H9 (cell line): ENCODE measurements around the gene RBM23. TPM values are rescaled to one million over a fixed set of nuclear protein-coding genes. Genes with fewer than 3 reads are reported as not detected.

Experiments
- DNase-seq: peaks from one replicate; pipeline ENCODE4 v3.0.0-alpha.2; 2017
- H2AFZ ChIP-seq: one replicate; pipeline ENCODE4 v1.6.1; 2013; ENCODE audit warnings: mild to moderate bottlenecking, low read length, control low read depth, moderate library complexity
- H2AK5ac ChIP-seq: 2 replicates; pipeline ENCODE4 v1.6.1; 2013; ENCODE audit warnings: low read length, control low read depth, mixed read lengths; ENCODE audit not compliant: insufficient read length
- H2BK120ac ChIP-seq: one replicate; pipeline ENCODE4 v1.6.1; 2013; ENCODE audit warnings: low read depth, mild to moderate bottlenecking, low read length, control low read depth, inconsistent platforms; ENCODE audit not compliant: poor library complexity, severe bottlenecking
- H2BK12ac ChIP-seq: 2 replicates; pipeline ENCODE4 v1.6.1; 2013; ENCODE audit warnings: low read length, control low read depth, mixed read lengths, low read depth; ENCODE audit not compliant: insufficient read length
- H2BK15ac ChIP-seq: 2 replicates; pipeline ENCODE4 v1.6.1; 2013; ENCODE audit warnings: low read depth, low read length, control low read depth
- H2BK20ac ChIP-seq: one replicate; pipeline ENCODE4 v1.6.1; 2013; ENCODE audit warnings: low read depth, mild to moderate bottlenecking, low read length, control low read depth, inconsistent platforms; ENCODE audit not compliant: poor library complexity, severe bottlenecking
- H2BK5ac ChIP-seq: 2 replicates; pipeline ENCODE4 v1.6.1; 2013; ENCODE audit warnings: low read length, control low read depth, mixed read lengths; ENCODE audit not compliant: insufficient read length
- H3K14ac ChIP-seq: 2 replicates; pipeline ENCODE4 v1.6.1; 2013; ENCODE audit warnings: low read length, control low read depth; ENCODE audit not compliant: insufficient read depth
- H3K18ac ChIP-seq: 2 replicates; pipeline ENCODE4 v1.6.1; 2013; ENCODE audit warnings: low read depth, mild to moderate bottlenecking, mixed read lengths, low read length, control low read depth; ENCODE audit not compliant: insufficient read length
- H3K23ac ChIP-seq: 2 replicates; pipeline ENCODE4 v1.6.1; 2013; ENCODE audit warnings: low read length, control low read depth, mixed read lengths, low read depth; ENCODE audit not compliant: insufficient read length
- H3K23me2 ChIP-seq: 2 replicates; pipeline ENCODE4 v1.6.1; 2013; ENCODE audit warnings: low read depth, mild to moderate bottlenecking, mixed read lengths, low read length, control low read depth; ENCODE audit not compliant: insufficient read length, poor library complexity, severe bottlenecking
- H3K27ac ChIP-seq: 2 replicates; pipeline ENCODE4 v1.5.1; 2013; ENCODE audit warnings: low read length, control low read depth, mixed read lengths, low read depth; ENCODE audit not compliant: insufficient read length
- H3K27me3 ChIP-seq: 2 replicates; pipeline ENCODE4 v1.6.1; 2013; ENCODE audit warnings: low read length, control low read depth, inconsistent platforms; ENCODE audit not compliant: insufficient read depth
- H3K4ac ChIP-seq: 2 replicates; pipeline ENCODE4 v1.6.1; 2013; ENCODE audit warnings: low read depth, mild to moderate bottlenecking, control low read depth, inconsistent platforms, low read length, moderate library complexity
- H3K4me1 ChIP-seq: 2 replicates; pipeline ENCODE4 v1.6.1; 2013; ENCODE audit warnings: low read length, control low read depth, inconsistent platforms; ENCODE audit not compliant: insufficient read depth
- H3K4me2 ChIP-seq: 2 replicates; pipeline ENCODE4 v1.6.1; 2013; ENCODE audit warnings: low read length, control low read depth, mixed read lengths; ENCODE audit not compliant: insufficient read length, insufficient read depth
- H3K56ac ChIP-seq: 2 replicates; pipeline ENCODE4 v1.6.1; 2013; ENCODE audit warnings: low read depth, mild to moderate bottlenecking, mixed read lengths, low read length, control low read depth; ENCODE audit not compliant: insufficient read length
- H3K79me1 ChIP-seq: 2 replicates; pipeline ENCODE4 v1.6.1; 2013; ENCODE audit warnings: low read depth, mild to moderate bottlenecking, moderate library complexity, low read length, control low read depth, inconsistent platforms; ENCODE audit not compliant: insufficient read depth, poor library complexity, severe bottlenecking
- H3K79me2 ChIP-seq: 2 replicates; pipeline ENCODE4 v1.6.1; 2013; ENCODE audit warnings: low read length, control low read depth, inconsistent platforms; ENCODE audit not compliant: insufficient read depth
- H3K9ac ChIP-seq: 2 replicates; pipeline ENCODE4 v1.6.1; 2013; ENCODE audit warnings: low read length, control low read depth, mixed read lengths; ENCODE audit not compliant: insufficient read length; ENCODE audit errors: extremely low read depth
- H3K9me3 ChIP-seq: one replicate; pipeline ENCODE4 v1.6.1; 2013; ENCODE audit warnings: low read depth, low read length, inconsistent platforms; ENCODE audit not compliant: control insufficient read depth
- H3T11ph ChIP-seq: one replicate; pipeline ENCODE4 v1.6.1; 2013; ENCODE audit warnings: mild to moderate bottlenecking, low read length, control low read depth, inconsistent platforms
- H4K20me1 ChIP-seq: one replicate; pipeline ENCODE4 v1.6.1; 2013; ENCODE audit not compliant: control insufficient read depth, insufficient read length, insufficient read depth
- H4K5ac ChIP-seq: 2 replicates; pipeline ENCODE4 v1.6.1; 2013; ENCODE audit warnings: low read depth, mild to moderate bottlenecking, mixed read lengths, low read length, control low read depth; ENCODE audit not compliant: insufficient read length
- H4K8ac ChIP-seq: replicated peaks from 2 replicates; pipeline ENCODE4 v1.6.1; 2013; ENCODE audit warnings: low read length, control low read depth, mixed read lengths, low read depth; ENCODE audit not compliant: insufficient read length
- H4K91ac ChIP-seq: 2 replicates; pipeline ENCODE4 v1.6.1; 2013; ENCODE audit warnings: low read depth, mild to moderate bottlenecking, moderate library complexity, mixed read lengths, low read length, control low read depth; ENCODE audit not compliant: insufficient read length
- H3K27ac Mint-ChIP-seq, 3 experiments: 2 replicates in 2 of 3; 3 replicates in 1 of 3; pipeline ENCODE4 v1.8.0; 2020 to 2021; ENCODE audit warnings: mixed read lengths in 3 of 3, mild to moderate bottlenecking in 1 of 3, moderate library complexity in 1 of 3
- H3K27me3 Mint-ChIP-seq: 2 replicates; pipeline ENCODE4 v1.8.0; 2021; ENCODE audit warnings: low read depth, mild to moderate bottlenecking, moderate library complexity, mixed read lengths
- H3K36me3 Mint-ChIP-seq, 3 experiments: 2 replicates in 2 of 3; 3 replicates in 1 of 3; pipeline ENCODE4 v1.8.0; 2020 to 2021; ENCODE audit warnings: low read depth in 3 of 3, mixed read lengths in 3 of 3; ENCODE audit not compliant: insufficient read depth in 1 of 3
- H3K4me1 Mint-ChIP-seq, 2 experiments: 2 replicates each; pipeline ENCODE4 v1.8.0; 2020; ENCODE audit warnings: mixed read lengths in 2 of 2
- H3K4me3 Mint-ChIP-seq, 2 experiments: 2 replicates in 1 of 2; 3 replicates in 1 of 2; pipeline ENCODE4 v1.8.0; 2020 to 2021; ENCODE audit warnings: mild to moderate bottlenecking in 2 of 2, mixed read lengths in 2 of 2, moderate library complexity in 1 of 2
- H3K9me3 Mint-ChIP-seq, 2 experiments: 2 replicates in 1 of 2; 3 replicates in 1 of 2; pipeline ENCODE4 v1.8.0; 2020; ENCODE audit warnings: mild to moderate bottlenecking in 2 of 2, mixed read lengths in 2 of 2, moderate library complexity in 1 of 2
- CTCF ChIP-seq: fragments of 200-600 bp; sonication (generic); conservative IDR thresholded peaks from 3 replicates; pipeline ENCODE4 v1.8.0; 2021; ENCODE audit warnings: antibody characterized with exemption, mild to moderate bottlenecking
- WGBS: extraction: QIAGEN DNeasy Blood & Tissue Kit; methylation state at CpG from one replicate; pipeline ENCODE4 v1.1.7; 2013; ENCODE audit warnings: missing lambda C conversion rate, low lambda C conversion rate, mixed read lengths; ENCODE audit not compliant: insufficient read length; ENCODE audit errors: extremely low coverage; 5-methylcytosine and 5-hydroxymethylcytosine counted together
- total RNA-seq: library from RNA; stranded (reverse); gene quantifications from 2 replicates; pipeline ENCODE4 v1.2.1, GENCODE V29; 2021

Gene RBM23
- total RNA-seq, 1 experiment from 2014 or later, result 79.0 TPM

GRCh38 chr14:22892488-22892887 lies 26.5 kb downstream of the RBM23 start:
- no peak overlapping the region for H3K23ac ChIP-seq
- no peak overlapping the region for H4K8ac ChIP-seq
- H3K4ac ChIP-seq, result no peak overlapping the region
- H3K27ac Mint-ChIP-seq, result no peak overlapping the region
- H3K27me3 Mint-ChIP-seq, result peaks cover 32% of the 10 kb centered on the region
- no peaks in the 10 kb centered on the region for H3K23me2 ChIP-seq
- no peaks in the 10 kb centered on the region for H3K4me1 ChIP-seq
- no peak overlapping the region for H2BK120ac ChIP-seq
- no peak overlapping the region for H4K91ac ChIP-seq
- H2AK5ac ChIP-seq, result no peak overlapping the region
- WGBS, result no CpG with 5 or more reads among the region's 7 CpGs
- H2AFZ ChIP-seq, result no peak overlapping the region
- no peak overlapping the region for H4K5ac ChIP-seq
- H3K79me2 ChIP-seq, result no peaks in the 10 kb centered on the region
- no peak overlapping the region for H2BK12ac ChIP-seq
- H3K56ac ChIP-seq, result no peak overlapping the region
- no peaks in the 10 kb centered on the region for H3K79me1 ChIP-seq
- no peak overlapping the region for H3K4me2 ChIP-seq
- H3T11ph ChIP-seq, result no peak overlapping the region
- H3K4me1 Mint-ChIP-seq, result peaks cover 9 to 15% of the 10 kb centered on the region in 2 experiments; a peak in 3 of 4 replicates
- no peak overlapping the region for H3K14ac ChIP-seq
- no peak overlapping the region for H3K27ac ChIP-seq
- peaks cover 3% of the 10 kb centered on the region; the same call in 1 of the 2 replicates for H3K27me3 ChIP-seq
- no peaks in the 10 kb centered on the region for H3K9me3 ChIP-seq
- H3K36me3 Mint-ChIP-seq, result no peaks in the 10 kb centered on the region
- DNase-seq, result no peak
- no peak overlapping the region for H2BK20ac ChIP-seq
- no peaks in the 10 kb centered on the region for H4K20me1 ChIP-seq
- no peaks in the 10 kb centered on the region for H3K9me3 Mint-ChIP-seq
- no peak overlapping the region for H2BK5ac ChIP-seq
- H3K18ac ChIP-seq, result no peak overlapping the region
- no peak for TF ChIP-seq CTCF
- H3K4me3 Mint-ChIP-seq, result no peak overlapping the region
- no peak overlapping the region for H3K9ac ChIP-seq
- no peak overlapping the region for H2BK15ac ChIP-seq
